NCI-H2107 treated with DMSO at 0.1 percent for 48 hours (cell line): ENCODE results near the gene EGLN3.

Source experiments
- DNase-seq: peaks from one replicate; lab custom pipeline; 2025; ENCODE audit not compliant: unreplicated experiment; lab: John Stamatoyannopoulos, UW

EGLN3 gene

DNA sequence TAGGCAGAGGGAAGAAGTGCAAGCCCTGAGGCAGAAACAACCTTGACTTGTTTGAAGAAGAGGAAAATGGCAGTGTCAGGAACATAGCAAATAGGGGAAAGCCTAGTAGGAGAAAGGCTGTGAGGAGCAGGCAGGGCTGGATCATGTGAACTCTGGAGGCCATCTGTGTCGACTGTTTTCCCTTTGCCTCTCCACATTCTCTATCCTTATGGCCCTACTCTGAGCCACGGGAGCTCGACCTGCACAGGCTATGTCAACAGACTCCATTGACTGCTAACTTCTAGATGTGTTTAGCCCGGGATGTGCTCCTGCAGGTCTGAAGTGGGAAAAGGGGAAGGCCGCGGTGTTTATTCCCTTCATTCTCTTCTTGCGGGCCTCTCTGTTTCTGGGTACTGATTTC, 35.2 kb downstream of the EGLN3 start:
- DNase-seq, result no peak

DNA sequence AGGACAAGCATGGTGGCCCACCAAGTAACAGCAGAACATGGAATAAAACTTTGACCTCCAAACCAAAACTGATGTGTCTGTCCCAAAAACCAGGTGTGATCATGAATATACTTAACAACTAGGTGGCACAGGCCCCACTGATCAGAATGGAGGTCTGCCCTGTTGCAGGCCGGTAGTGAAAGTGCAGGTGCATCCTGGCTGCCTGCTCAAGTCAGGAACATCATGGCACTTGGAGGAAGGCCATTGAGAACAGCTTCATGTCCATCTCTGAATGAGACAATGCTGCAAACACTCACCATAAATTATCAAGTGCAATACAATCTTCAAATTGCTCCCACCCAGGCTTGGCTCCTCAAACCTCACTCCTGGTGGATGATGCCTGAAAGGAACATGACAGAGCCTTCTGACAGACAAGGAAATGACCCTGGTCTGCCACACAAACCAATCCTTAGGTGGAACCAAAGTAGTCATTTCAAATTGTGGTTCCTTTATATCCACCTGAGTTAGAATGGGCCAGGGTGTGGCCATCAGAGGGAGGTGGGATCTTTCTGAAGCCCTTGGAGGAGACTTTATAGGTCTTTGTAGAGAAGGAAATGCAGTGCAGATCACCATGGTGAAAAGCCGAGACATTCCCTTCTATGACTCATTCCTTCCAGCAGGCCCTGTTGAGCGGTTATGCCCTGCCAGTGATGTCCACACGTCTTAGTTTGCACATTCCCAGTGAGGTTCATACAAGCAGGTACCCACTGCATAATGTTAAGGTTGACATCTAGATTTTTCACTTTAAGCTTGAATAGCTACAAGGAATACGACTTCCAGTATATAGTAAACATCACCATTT, 36.0 kb downstream of the EGLN3 start:
- no peak for DNase-seq

DNA sequence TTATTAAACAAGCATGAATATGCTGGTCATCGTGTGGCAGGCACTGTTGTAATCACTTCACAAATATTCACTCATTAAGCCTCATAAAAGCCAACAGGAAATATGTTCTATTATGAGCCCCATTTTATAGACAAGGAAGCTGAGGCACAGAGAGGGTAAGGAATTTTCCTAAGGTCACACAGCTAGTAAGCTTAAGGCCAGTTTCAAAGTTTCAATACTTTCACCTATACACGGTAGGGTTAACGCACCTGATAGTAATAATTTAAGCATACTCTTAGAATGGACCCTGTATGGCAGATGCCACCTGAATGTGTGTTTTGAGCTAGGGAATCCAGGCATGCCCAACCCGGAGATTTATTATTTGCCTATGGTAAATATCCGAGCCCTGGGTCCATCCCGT, 39.8 kb downstream of the EGLN3 start:
- no peak for DNase-seq

GRCh38 chr14:33910435-33910834, 40.4 kb downstream of the EGLN3 start:
- DNase-seq, result no peak

- DNase-seq, result no peak
Measured at GRCh38 chr14:33909380-33910084, 41.3 kb downstream of the EGLN3 start.

DNA sequence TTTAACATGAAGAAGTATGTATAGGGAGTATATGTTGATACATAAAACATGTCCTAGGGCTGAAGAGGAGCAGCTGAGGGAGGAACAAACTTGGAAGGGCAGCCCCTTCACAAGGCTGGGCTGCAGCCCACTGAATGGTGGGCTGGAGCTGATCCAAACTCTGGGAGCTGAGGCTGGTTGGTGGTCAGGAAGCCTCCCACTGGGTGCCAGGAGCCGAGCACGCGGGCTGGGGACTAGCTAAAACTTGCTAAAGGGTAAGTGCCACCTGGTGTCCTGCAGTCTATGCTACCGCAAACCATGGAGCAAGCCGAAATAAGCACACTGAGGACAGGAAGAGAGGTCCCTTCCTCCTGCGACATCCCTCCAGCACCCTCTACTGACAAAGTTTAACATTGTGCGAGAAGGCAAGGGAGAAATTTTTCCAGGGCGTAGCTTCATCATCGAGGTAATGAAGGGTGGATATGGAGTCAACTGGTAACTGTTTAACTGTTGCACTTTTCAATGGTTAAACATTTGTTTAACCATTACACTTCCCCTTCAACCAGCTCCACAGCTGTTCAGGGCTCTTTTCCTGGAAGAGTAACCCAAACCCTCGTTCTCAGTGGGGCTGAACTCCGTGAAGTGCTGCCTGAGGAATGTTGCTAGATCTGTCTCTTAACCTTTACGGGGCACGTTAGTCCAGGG, 42.2 kb downstream of the EGLN3 start:
- DNase-seq, result no peak

- no peak for DNase-seq
Measured at GRCh38 chr14:33906968-33907367, 43.9 kb downstream of the EGLN3 start.

- DNase-seq, result no peak
Measured at GRCh38 chr14:33904609-33905008, 46.3 kb downstream of the EGLN3 start.

GRCh38 chr14:33903369-33903768, 47.5 kb downstream of the EGLN3 start:
- no peak for DNase-seq

- DNase-seq, result no peak
Measured at GRCh38 chr14:33902363-33902762, 48.5 kb downstream of the EGLN3 start.

- no peak for DNase-seq
Measured at GRCh38 chr14:33901426-33902155, 49.3 kb downstream of the EGLN3 start.

DNA sequence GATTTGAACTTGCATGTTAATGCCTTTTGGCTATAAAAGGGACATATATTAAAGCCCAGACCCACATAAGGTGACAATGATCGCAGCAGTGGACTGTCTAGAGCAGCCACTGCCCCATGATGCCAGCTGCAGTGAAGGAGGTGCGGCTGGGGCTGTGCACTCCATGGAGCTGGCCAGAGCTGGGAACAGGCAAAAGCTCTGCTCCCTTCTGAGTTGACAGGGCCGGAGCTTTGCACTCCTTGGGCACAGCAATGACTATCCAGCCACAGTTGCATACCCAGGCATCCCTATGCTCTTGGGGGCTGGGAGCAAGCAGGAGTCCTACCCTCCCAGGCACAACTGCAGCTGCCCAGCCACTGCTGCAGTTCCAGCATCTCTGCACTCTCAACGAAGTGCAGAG, 50.2 kb downstream of the EGLN3 start:
- DNase-seq, result no peak

DNA sequence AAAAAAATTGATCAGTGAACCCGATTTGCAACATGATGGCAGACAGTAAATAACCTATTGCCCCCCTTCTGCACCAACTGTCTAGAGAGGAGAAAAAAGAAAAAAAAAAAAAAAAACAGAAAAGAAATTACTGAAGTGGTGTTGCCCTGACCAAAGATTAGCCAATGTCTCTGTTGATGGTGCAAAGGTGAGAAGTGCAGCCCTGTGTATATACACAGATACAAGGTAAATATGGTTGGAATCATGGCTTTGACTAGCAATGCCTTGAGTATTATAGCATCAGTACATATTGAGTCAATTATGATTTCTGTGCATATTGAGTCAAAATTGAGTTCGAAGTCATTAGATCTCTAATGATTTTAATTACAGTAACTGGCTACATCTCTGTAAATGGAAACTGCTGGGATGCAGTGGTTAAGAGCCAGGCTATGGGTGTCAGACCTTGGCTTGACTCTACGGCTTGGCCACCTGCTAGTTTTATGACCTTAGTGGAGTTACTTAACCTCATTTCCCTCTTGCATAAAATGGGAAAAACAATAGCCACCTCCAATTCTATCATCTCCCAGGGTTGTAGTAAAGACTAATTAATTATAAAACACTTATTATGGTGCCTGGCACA, 51.0 kb downstream of the EGLN3 start:
- DNase-seq, result no peak

DNA sequence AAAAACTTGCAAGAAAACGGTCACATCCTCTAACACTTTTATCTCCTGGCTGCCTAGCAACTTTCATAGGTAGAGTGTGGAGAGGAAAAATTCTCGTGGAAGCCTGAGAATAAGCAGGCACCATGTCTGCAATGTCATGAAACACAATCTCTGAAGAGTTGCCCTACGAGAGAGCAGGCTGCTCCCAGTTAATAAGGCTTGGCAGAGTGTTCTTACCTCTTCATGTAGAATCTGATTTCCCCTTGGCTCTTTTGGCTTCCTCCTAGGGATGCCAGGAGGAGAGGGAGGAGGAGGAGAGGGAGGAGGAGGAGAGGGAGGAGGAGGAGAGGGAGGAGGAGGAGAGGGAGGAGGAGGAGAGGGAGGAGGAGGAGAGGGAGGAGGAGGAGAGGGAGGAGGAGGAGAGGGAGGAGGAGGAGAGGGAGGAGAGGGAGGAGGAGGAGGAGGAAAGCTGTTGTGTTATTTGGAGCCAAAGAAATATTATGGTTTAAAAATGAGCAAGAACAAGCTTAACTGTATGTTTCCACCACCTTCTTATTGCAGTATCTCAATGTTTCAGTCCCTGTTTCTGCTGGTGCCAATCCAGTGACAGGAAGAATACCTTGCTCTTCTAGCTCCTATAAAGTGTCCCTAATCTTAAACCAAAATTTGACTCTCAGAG, 52.9 kb downstream of the EGLN3 start:
- DNase-seq, result no peak

DNA sequence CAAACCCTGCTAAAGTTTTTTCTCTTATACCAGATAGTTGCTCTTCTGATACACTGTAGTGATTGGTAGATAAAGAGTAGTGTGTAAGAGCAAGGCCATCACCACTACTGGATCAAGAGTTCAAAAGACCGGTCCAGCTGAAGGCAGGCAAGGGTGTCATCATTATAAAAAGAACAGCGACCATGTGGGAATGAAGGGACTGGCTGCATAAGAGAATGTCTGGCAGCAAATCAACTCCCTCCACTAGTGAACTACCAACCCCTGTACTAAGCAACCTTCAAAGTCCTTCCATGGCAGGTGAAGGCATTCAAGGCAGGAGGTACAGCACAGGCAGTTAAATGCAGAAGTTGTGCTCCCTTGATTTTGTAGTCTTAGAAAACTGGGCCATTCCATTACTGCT, 53.5 kb downstream of the EGLN3 start:
- DNase-seq, result no peak

GRCh38 chr14:33894339-33894738, 56.5 kb downstream of the EGLN3 start:
- DNase-seq, result no peak

GRCh38 chr14:33891700-33892099, 59.2 kb downstream of the EGLN3 start:
- DNase-seq, result no peak

GRCh38 chr14:33884916-33885315, 66.0 kb downstream of the EGLN3 start:
- no peak for DNase-seq

GRCh38 chr14:33880330-33880729, 70.5 kb downstream of the EGLN3 start:
- no peak for DNase-seq

GRCh38 chr14:33879684-33880286, 71.1 kb downstream of the EGLN3 start:
- no peak for DNase-seq
